Activated CD4-positive, alpha-beta memory T cell treated with anti-CD3 and anti-CD28 coated beads, Interleukin-2, amount 10 ng/mL, durations not matched to agents 7 days and 5 days (primary cell): Measurements from ENCODE around the gene XYLT2. TPM values are rescaled to one million over a fixed set of nuclear protein-coding genes. Genes with fewer than 3 reads are reported as not detected.
A peak's percentile ranks its signal among the peaks of the same experiment; 100 is the strongest.

ENCODE experiments used
- CTCF ChIA-PET: fragments of 350-600 bp; sonication (Branson Sonifier 250); formaldehyde crosslinking; loops from one replicate; lab custom pipeline; 2021; ENCODE audit warnings: antibody characterized with exemption, inconsistent platforms; lab: Charles Lee
- POLR2A ChIA-PET: fragments of 350-600 bp; sonication (Branson Sonifier 250); formaldehyde crosslinking; loops from one replicate; lab custom pipeline; 2021; ENCODE audit warnings: antibody characterized with exemption; lab: Charles Lee
- DNase-seq: peaks from one replicate; pipeline ENCODE4 v3.0.0-alpha.2; 2020
- H3K27ac Mint-ChIP-seq: one replicate; pipeline ENCODE4 v1.8.0; 2021; ENCODE audit warnings: mild to moderate bottlenecking, mixed read lengths
- H3K27me3 Mint-ChIP-seq: one replicate; pipeline ENCODE4 v1.8.0; 2021; ENCODE audit warnings: mixed read lengths
- H3K36me3 Mint-ChIP-seq: one replicate; pipeline ENCODE4 v1.8.0; 2021; ENCODE audit warnings: low read depth, mixed read lengths
- H3K4me1 Mint-ChIP-seq: one replicate; pipeline ENCODE4 v1.8.0; 2021; ENCODE audit warnings: mixed read lengths
- H3K4me3 Mint-ChIP-seq: one replicate; pipeline ENCODE4 v1.8.0; 2021; ENCODE audit warnings: mild to moderate bottlenecking, mixed read lengths
- H3K9me3 Mint-ChIP-seq: one replicate; pipeline ENCODE4 v1.8.0; 2021; ENCODE audit warnings: mixed read lengths
- total RNA-seq, 2 experiments: library from RNA; stranded (reverse); gene quantifications; one replicate each; pipeline ENCODE4 v1.2.3, GENCODE V29; 2021

Gene XYLT2
- total RNA-seq, 2 experiments from 2014 or later: 26.7 to 29.7 TPM

DNA sequence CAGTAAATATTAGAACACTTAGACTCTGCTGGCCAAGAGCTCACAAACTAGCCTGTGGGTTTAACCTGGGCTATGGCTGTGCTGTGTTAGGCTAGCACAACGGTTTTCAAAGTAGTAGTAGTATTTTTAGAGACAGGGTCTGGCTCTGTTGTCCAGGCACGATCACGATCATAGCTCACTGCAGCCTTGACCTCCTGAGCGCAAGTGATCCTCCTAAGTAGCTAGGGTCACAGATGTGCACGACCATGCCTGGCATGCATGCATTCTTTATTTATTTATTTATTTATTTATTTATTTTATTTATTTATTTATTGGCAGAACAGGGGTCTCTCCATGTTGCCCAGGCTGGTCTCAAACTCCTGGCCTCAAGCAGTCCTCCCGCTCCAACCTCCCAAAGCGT lies 16.7 kb downstream of the XYLT2 start:
- Mint-ChIP-seq H3K27me3 (no peaks in the 10 kb centered on the region), H3K36me3 (peaks cover 23% of the 10 kb centered on the region), H3K4me3 (no peak overlapping the region), H3K4me1 (peaks cover 7% of the 10 kb centered on the region), H3K9me3 (no peaks in the 10 kb centered on the region), H3K27ac (no peak overlapping the region)
- POLR2A ChIA-PET: interaction anchor here (0.9 to 7.7 kb wide), 7 partner anchors 8 to 149 kb away, joined by 3 to 78 read pairs (median 5); partner anchors contain the start of genes EME1, LRRC59, MRPL27 and XYLT2
- CTCF ChIA-PET: interaction anchor here (0.5 to 4.7 kb wide), 30 partner anchors 8 to 265 kb away, joined by 3 to 75 read pairs (median 6); partner anchors contain the start of genes COL1A1, EME1, LRRC59 and MRPL27
- no peak for DNase-seq

DNA sequence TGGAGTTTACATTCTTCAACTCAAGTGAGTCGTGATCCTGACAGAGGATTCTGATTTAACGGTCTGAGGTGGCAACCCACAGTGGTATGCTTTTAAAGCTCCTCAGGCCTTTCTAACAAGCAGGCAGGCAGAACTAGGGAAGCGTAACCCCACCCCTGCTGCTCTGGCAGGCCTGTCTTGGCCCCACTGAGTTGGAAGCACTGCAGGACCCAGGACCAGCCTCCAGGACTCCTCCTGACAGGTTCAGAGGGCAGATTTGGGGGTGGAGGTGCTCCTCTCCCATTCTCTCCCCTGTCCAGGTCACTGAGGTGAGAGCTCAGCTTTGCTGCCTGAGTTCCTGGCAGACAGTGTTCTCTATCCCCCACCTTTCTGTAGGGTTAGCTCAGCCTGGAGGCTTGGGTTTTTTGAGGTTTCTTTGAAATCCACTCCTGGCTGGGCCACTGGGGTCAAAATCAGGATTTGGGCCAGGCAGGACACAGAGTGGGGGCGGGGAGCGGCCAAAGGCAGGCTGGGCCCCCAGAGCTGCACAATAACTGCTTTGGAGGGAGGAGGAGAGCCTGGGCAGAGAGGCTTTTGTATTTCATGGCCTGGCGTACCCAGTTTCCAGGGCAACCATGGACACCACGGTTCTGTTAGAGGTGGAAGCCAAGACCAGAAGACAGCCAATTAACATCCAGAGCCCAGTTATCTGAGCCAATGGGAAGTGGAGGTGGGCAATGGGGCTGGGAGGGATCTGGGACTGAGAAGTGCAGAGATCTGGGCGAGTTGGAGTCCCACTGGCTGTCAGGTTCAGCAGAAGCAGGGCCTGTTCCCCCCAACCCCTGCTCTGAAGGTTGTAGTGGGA lies 17.5 kb downstream of the XYLT2 start:
- no peak overlapping the region for H3K27ac Mint-ChIP-seq
- peaks cover 7% of the 10 kb centered on the region for H3K4me1 Mint-ChIP-seq
- H3K4me3 Mint-ChIP-seq: no peak overlapping the region
- H3K9me3 Mint-ChIP-seq: no peaks in the 10 kb centered on the region
- H3K36me3 Mint-ChIP-seq: peaks cover 24% of the 10 kb centered on the region
- no peak for DNase-seq
- CTCF ChIA-PET: interaction anchor here (1.4 to 4.7 kb wide), 10 partner anchors 8 to 119 kb away, joined by 5 to 75 read pairs (median 16); partner anchors contain the start of genes EME1, LRRC59, MRPL27 and RSAD1
- POLR2A ChIA-PET: interaction anchor here (0.7 to 7.7 kb wide), 5 partner anchors 8 to 63 kb away, joined by 3 to 78 read pairs (median 55); partner anchors contain the start of genes EME1, LRRC59, MRPL27 and XYLT2
- H3K27me3 Mint-ChIP-seq: no peaks in the 10 kb centered on the region

DNA sequence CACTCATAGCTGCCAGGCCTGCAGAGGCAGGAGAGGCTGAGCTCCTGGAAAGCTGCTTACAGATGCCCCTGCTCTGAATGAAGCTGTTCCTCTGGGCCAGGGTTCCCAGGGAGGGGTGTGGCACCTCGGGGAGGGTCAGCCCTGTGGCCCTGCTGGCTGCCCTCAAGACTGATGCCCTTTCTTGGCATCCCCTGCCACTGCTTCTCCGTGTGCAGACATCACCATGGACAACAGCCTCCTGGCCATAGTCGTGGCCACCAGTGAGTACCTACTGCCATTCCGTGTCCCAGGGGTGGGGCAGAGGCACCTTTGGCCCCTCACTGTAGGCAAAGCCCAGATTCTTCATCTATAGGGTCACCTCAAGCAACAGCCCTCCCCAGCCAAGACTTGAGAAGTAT lies 18.1 kb downstream of the XYLT2 start:
- peaks cover 28% of the 10 kb centered on the region for H3K36me3 Mint-ChIP-seq
- POLR2A ChIA-PET: interaction anchor here (1.0 to 7.7 kb wide), 4 partner anchors 7 to 33 kb away, joined by 3 to 78 read pairs (median 58); partner anchors contain the start of genes EME1, LRRC59, MRPL27 and XYLT2

DNA sequence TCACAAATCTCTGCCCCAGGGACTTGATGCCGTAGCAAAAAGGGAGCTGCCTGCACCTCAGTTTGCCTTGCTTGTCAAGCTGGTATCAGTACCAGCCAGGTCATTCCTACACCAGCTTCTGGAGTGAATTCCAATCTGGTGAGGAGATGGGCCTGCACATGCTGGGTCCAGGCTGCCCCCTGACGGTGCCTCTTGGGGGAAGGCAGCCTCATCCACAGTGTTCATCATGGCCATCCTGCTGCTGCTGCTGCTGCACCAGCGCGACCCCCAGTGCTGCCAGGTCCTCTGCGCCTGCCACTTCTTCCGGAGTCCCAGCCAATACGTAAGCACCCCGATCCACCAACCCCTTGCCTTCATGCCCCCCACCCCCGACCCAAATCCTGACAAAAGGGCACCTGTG lies 18.8 kb downstream of the XYLT2 start:
- no peak for DNase-seq
- Mint-ChIP-seq H3K4me3 (no peak overlapping the region), H3K36me3 (peaks cover 35% of the 10 kb centered on the region), H3K9me3 (no peaks in the 10 kb centered on the region), H3K27me3 (no peaks in the 10 kb centered on the region), H3K4me1 (peaks cover 7% of the 10 kb centered on the region), H3K27ac (no peak overlapping the region)
- CTCF ChIA-PET: interaction anchor here (2.6 kb wide), 1 partner anchor 33 kb away, joined by 12 read pairs; the partner anchor contains the start of gene LRRC59
- POLR2A ChIA-PET: interaction anchor here (0.6 to 7.7 kb wide), 5 partner anchors 6 to 32 kb away, joined by 3 to 78 read pairs (median 13); partner anchors contain the start of genes EME1, LRRC59 and MRPL27

More for the DNA sequence above, 18.1 kb downstream of the XYLT2 start:
- no peak for DNase-seq
- Mint-ChIP-seq H3K4me1 (peaks cover 7% of the 10 kb centered on the region), H3K9me3 (no peaks in the 10 kb centered on the region), H3K27ac (no peak overlapping the region), H3K4me3 (no peak overlapping the region), H3K27me3 (no peaks in the 10 kb centered on the region)
- CTCF ChIA-PET: interaction anchor here (2.6 to 4.7 kb wide), 2 partner anchors 33 to 34 kb away, joined by 12 to 75 read pairs; partner anchors contain the start of gene LRRC59

DNA sequence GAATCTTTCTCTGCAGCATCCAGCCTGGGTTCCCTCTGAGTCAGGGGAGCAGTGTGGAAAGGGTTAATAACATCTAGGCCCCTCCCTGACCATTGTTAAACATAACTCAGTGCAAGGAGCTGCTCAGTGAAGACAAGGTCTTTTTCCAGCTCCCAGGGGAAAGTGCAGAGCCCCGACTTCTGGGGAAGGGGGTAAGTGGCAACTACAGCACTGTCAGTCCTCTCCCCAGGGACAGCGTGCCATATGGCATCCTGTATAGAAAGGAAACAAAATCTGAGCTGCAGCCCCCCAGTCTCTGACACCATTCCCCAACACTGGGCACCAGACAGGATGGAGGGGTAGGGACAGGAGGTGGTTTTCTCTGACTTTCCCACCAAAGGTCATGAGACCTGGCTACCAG lies 19.2 kb downstream of the XYLT2 start:
- H3K27me3 Mint-ChIP-seq: no peaks in the 10 kb centered on the region
- CTCF ChIA-PET: interaction anchor here (2.6 kb wide), 1 partner anchor 32 kb away, joined by 12 read pairs; the partner anchor contains the start of gene LRRC59
- no peak overlapping the region for H3K4me3 Mint-ChIP-seq
- no peaks in the 10 kb centered on the region for H3K9me3 Mint-ChIP-seq
- H3K36me3 Mint-ChIP-seq: peaks cover 39% of the 10 kb centered on the region
- H3K4me1 Mint-ChIP-seq: peaks cover 8% of the 10 kb centered on the region
- H3K27ac Mint-ChIP-seq: no peak overlapping the region
- no peak for DNase-seq
- POLR2A ChIA-PET: interaction anchor here (0.6 to 7.7 kb wide), 5 partner anchors 6 to 31 kb away, joined by 3 to 78 read pairs (median 13); partner anchors contain the start of genes EME1, LRRC59 and MRPL27

DNA sequence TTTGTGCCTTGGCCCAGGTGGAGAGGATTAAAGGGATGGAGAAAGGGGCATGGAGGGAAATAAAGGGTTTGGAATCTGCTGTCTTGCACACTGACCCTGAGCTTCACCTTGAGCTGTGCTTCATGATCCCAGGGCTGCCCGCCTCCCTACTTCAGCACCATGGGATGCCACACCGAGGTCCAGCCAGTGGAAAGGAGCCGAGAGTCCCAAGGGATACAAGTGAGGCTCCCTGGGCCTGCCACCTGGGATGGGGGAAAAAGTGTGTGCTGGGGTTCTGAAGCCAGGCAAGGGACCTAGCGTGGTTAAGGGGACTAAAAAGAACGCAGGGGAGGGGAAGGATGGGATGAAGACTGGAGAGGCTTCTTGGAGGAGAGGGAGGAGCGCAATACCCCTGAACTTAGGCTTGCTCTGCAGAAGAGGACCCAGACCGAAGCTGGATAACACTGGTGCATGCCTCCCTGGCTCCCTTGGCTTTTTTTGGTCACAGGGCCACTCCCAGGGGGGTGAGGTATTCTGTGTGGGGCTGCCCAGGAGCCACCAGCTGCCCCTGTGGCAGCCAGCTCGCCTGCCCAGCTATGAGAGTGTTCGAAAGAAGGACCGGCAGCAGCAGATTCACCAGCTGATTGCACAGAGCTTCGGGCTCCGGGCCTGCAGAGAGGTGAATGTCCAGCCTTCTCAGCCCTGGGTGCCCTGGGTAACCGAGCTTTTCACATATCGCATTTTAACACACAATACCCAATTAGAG lies 19.9 kb downstream of the XYLT2 start:
- ChIA-PET CTCF (interaction anchor here (2.6 kb wide), 1 partner anchor 32 kb away, joined by 12 read pairs; the partner anchor contains the start of gene LRRC59), POLR2A (interaction anchor here (2.4 to 5.7 kb wide), 2 partner anchors 19 to 31 kb away, joined by 13 to 55 read pairs; partner anchors contain the start of gene LRRC59)
- Mint-ChIP-seq H3K9me3 (no peaks in the 10 kb centered on the region), H3K4me1 (peaks cover 13% of the 10 kb centered on the region), H3K4me3 (no peak overlapping the region), H3K27me3 (no peaks in the 10 kb centered on the region), H3K27ac (no peak overlapping the region), H3K36me3 (peaks cover 45% of the 10 kb centered on the region)
- DNase-seq: no peak

DNA sequence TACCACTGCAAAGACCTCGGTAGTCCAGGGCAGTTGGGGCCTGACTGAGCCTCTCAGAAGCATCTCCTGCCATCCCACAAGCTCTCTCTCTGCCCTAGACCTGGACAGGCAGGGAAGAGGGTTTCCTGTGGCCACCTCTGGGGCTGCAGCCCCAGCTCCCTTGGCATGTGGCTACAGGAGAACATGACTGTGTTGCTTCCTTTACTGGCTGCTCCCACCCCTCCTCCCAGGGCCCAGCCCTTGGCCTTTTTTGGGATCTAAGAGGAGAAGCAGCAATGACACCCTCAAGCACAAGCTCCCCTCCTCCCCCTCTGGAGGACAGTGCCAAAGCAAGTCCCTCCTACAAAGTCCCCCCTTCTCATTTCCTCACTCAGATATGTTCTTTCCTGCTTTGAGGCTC lies 21.5 kb downstream of the XYLT2 start:
- ChIA-PET POLR2A (interaction anchor here (1.2 to 9.4 kb wide), 2 partner anchors 21 to 30 kb away, joined by 5 to 142 read pairs; partner anchors contain the start of genes LRRC59 and XYLT2), CTCF (no interaction called here)
- Mint-ChIP-seq H3K27ac (no peak overlapping the region), H3K4me1 (peaks cover 18% of the 10 kb centered on the region), H3K9me3 (no peaks in the 10 kb centered on the region), H3K36me3 (peaks cover 55% of the 10 kb centered on the region), H3K4me3 (no peak overlapping the region), H3K27me3 (no peaks in the 10 kb centered on the region)
- no peak for DNase-seq

DNA sequence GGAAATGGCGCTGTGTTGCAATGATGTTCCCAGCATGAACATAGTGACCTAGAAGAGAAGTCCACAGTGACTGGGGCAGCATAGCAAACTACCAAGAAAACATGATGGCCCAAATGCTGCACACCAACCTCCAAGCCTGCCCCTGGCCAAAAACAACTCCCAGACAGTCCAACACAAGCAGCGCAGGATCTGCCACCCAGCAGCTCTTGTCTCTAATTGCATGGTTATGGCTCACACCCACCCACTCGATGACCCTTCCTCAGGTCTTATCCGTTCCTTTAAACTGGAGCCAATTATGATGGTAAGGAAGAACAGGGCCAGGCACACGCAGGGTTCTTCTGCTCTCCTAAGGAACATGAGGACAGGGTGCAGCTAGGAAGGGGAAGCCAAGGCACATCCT lies 24.1 kb downstream of the XYLT2 start:
- H3K27ac Mint-ChIP-seq: no peak overlapping the region
- peaks cover 35% of the 10 kb centered on the region for H3K4me1 Mint-ChIP-seq
- ChIA-PET POLR2A (interaction anchor here (1.2 to 9.4 kb wide), 3 partner anchors 9 to 51 kb away, joined by 3 to 142 read pairs (median 78); partner anchors contain the start of gene LRRC59), CTCF (interaction anchor here (1.8 to 2.5 kb wide), 2 partner anchors 8 to 27 kb away, joined by 11 to 28 read pairs; partner anchors contain the start of gene LRRC59)
- no peaks in the 10 kb centered on the region for H3K9me3 Mint-ChIP-seq
- no peaks in the 10 kb centered on the region for H3K27me3 Mint-ChIP-seq
- no peak overlapping the region for H3K4me3 Mint-ChIP-seq
- H3K36me3 Mint-ChIP-seq: peaks cover 69% of the 10 kb centered on the region
- DNase-seq: no peak

DNA sequence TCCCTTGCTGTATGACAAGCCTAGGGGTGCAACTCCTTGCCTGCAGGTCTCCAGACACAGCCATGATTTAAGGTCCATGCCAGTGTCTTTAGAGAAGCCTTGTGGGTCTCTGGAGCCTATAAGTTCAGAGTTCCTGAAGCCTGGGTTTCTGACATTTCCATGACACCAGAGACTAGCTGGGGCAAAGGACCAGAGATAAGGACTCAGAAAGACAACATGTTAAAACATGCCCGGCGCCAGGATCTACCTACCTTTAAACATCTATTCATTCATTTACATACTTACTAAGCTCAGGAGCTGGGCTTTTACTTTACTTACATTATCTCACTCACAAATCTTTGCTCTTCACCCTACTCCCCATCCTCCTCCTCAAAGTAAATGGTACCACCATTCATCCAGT lies 25.6 kb downstream of the XYLT2 start:
- peak overlapping the region; percentile 97 for H3K27ac Mint-ChIP-seq
- H3K9me3 Mint-ChIP-seq: no peaks in the 10 kb centered on the region
- POLR2A ChIA-PET: interaction anchor here (0.8 to 9.4 kb wide), 8 partner anchors 10 to 108 kb away, joined by 3 to 142 read pairs (median 24); partner anchors contain the start of genes ACSF2, LRRC59 and XYLT2
- no peak for DNase-seq
- H3K4me1 Mint-ChIP-seq: peaks cover 36% of the 10 kb centered on the region
- peak overlapping the region; percentile 97 for H3K4me3 Mint-ChIP-seq
- CTCF ChIA-PET: interaction anchor here (0.8 to 4.4 kb wide), 5 partner anchors 10 to 277 kb away, joined by 3 to 40 read pairs (median 4); partner anchors contain the start of gene LRRC59
- no peaks in the 10 kb centered on the region for H3K27me3 Mint-ChIP-seq
- peaks cover 68% of the 10 kb centered on the region for H3K36me3 Mint-ChIP-seq

DNA sequence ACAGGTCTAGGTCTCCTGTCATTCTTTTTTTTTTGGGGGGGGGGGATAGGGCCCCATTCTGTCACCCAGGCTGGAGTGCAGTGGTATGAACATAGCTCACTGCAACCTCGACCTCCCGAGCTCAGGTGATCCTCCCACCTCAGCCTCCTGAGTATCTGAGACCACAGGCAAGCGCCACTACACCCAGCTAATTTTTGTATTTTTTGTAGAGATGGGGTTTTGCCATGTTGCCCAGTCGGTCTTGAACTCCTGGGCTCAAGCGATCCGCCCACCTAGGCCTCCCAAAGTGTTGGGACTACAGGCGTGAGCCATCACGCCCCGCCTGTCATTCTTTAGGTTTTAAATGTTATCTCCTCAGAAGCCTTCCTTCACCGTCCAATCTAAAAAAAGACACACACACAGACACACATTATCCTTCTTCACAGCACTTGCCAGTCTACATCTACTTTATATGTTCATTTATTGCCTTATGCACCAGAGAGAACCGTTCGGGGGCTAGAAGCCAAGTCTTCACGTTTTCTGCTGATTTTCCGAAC lies 26.4 kb downstream of the XYLT2 start:
- Mint-ChIP-seq H3K9me3 (no peaks in the 10 kb centered on the region), H3K27me3 (no peaks in the 10 kb centered on the region), H3K36me3 (peaks cover 67% of the 10 kb centered on the region), H3K4me3 (peak overlapping the region; percentile 97), H3K27ac (peak overlapping the region; percentile 97), H3K4me1 (peaks cover 36% of the 10 kb centered on the region)
- CTCF ChIA-PET: interaction anchor here (0.8 to 4.4 kb wide), 7 partner anchors 10 to 278 kb away, joined by 3 to 40 read pairs (median 4); partner anchors contain the start of gene LRRC59
- DNase-seq: no peak
- POLR2A ChIA-PET: interaction anchor here (0.8 to 9.4 kb wide), 14 partner anchors 11 to 336 kb away, joined by 3 to 142 read pairs (median 8); partner anchors contain the start of genes ACSF2, ANKRD40, LRRC59 and XYLT2
